LoVo (cell line): ENCODE data around the gene ZNF234.
"Not testable (repeated sequence)": the region's sequence is repeated elsewhere in the genome, so short reads cannot be mapped to it uniquely, and the experiment has no call there.

Experiments used
- DNase-seq: peaks from one replicate; pipeline ENCODE4 v3.0.0-alpha.2; 2016; ENCODE audit warnings: low spot score

The ZNF234 gene

DNA sequence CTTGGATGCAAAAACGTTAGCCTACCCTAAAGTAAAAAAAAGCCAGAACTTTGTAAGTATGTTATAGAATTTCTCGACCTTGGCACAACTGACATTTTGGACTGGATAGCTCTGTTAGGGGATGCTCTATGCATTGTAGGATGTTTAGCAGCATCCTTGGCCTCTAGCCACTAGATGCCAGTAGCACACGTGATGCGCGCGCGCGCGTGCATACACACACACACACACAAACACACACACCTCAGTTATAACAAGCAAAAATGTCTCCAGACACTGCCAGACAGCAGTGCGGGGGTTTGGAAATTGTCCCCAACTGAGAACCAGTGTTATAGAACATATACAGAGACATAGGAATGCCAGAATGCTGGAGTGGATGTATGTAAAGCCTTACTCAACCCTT is 40.8 kb downstream of the ZNF234 start:
- DNase-seq: no peak

- DNase-seq: no peak
Measured at GRCh38 chr19:44190020-44190419, 48.7 kb downstream of the ZNF234 start.

DNA sequence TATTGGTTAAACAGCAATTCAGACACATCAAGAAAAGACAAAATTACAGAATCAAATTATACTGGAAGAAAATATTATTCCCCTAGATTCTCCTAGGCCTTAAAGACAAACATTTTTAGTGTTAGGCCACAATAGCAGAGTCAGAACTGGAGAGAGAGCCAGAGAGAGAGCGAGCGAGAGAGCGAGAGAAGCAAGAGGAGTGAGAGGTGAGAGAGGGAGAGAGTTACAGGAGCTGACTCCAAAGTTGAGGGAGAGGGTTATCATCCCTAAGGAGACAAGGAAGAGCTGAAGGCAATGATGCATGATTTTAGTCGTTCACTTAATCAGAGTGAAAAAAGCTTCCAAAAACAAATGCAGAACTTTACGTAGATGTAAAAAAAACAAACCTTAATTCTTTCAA is 50.8 kb downstream of the ZNF234 start:
- DNase-seq: no peak

- DNase-seq: no peak
Measured at GRCh38 chr19:44196772-44197171, 55.4 kb downstream of the ZNF234 start.

GRCh38 chr19:44202470-44202869 is 61.1 kb downstream of the ZNF234 start:
- DNase-seq: no peak

- no peak for DNase-seq
Measured at GRCh38 chr19:44202974-44203373, 61.6 kb downstream of the ZNF234 start.

DNA sequence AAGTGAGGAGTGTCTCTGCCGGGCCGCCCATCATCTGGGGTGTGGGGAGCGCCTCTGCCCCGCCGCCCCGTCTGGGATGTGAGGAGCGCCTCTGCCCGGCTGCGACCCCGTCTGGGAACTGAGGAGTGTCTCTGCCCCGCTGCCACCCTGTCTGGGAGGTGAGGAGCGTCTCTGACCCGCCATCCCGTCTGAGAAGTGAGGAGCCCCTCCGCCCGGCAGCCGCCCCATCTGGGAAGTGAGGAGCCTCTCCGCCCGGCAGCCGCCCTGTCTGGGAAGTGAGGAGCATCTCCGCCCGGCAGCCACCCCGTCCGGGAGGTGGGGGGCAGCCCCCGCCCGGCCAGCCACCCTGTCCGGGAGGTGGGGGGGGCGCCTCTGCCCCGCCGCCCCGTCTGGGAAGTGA is 62.5 kb downstream of the ZNF234 start:
- DNase-seq: not testable (repeated sequence)

DNA sequence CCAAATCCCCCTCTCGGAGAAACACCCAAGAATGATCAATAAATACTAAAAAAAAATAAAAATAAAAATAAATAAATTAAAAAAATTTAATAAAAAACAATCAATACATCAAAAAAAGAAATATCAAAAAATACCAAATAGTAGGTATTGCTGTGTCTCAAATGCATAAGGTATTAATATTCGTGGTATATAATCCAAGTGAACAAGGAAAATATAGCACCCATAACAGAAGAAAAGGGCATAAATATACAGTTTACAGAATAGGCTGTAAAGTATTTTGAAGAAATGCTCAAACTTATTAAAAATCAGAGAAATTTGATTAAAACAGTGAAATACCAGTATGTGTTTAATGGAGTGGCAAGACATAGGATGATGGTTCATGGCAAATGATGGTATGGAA is 63.4 kb downstream of the ZNF234 start:
- DNase-seq: no peak

GRCh38 chr19:44207126-44207803 is 65.9 kb downstream of the ZNF234 start:
- DNase-seq: peak; percentile 53
